ENCODE measurements around the gene C9orf153. TPM values are rescaled to one million over a fixed set of nuclear protein-coding genes. Genes with fewer than 3 reads are reported as not detected.

C9orf153 gene
- polyA plus RNA-seq, 2 of the 4 experiments (the other 2 are of a cell fraction), result 0.06 to 0.08 TPM

GRCh38 chr9:86178503-86178902 is 81.0 kb downstream of the C9orf153 start:
- no peaks in the 10 kb centered on the region for H3K9me3 ChIP-seq
- CTCF ChIA-PET, result no interaction called here
- no peak overlapping the region for H3K4me3 ChIP-seq
- no peak overlapping the region for H3K27ac ChIP-seq
- DNase-seq (ENCODE audit: low read depth in 1 of 2, low spot score in 1 of 2), result no peak
- H3K4me1 ChIP-seq, result peaks cover 25% of the 10 kb centered on the region
- FAIRE-seq, result no peak
- ATAC-seq, result no peak
- 87% methylated on average over 5 of the region's 5 CpGs for WGBS (ENCODE audit: missing lambda C conversion rate)
- TF ChIP-seq HDAC2 (IDR thresholded peaks at IDR 0.05) (no peak), CEBPB (IDR thresholded peaks at IDR 0.05) (no peak), NFE2L2 (conservative IDR thresholded peaks at IDR 0.05; ENCODE audit: low read length) (no peak), PHF8 (IDR thresholded peaks at IDR 0.05; ENCODE audit: borderline replicate concordance, low read depth) (no peak), KDM5A (IDR thresholded peaks at IDR 0.05) (no peak), HEYL (CRISPR knock-in tag; IDR thresholded peaks at IDR 0.05) (no peak), E2F6 (IDR thresholded peaks at IDR 0.05; ENCODE audit: borderline replicate concordance, low read depth) (no peak)
- no peak overlapping the region for H3K4me2 ChIP-seq
- POLR2A ChIA-PET, result no interaction called here

DNA sequence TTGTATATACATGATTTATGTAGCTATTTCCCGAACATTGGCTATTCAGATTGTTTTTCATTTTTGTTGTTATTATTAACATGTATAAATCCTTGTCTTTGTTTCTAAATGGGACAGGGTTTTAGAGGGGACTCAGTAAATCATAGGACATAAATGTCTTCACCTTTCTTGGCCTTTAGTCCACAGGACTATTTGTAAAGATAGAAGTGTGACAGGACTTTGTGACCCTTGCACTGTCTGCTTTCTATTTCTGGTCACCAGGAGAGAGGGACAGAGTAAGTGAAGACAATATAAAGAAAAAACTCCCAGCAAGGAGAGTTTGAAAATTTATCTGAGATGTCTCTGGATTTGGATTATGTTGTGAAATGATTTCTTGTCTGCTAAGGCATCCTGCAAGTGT is 81.5 kb downstream of the C9orf153 start:
- Histone ChIP-seq H3K4me2 (no peak overlapping the region), H3K9me3 (no peaks in the 10 kb centered on the region), H3K4me1 (peaks cover 21% of the 10 kb centered on the region), H3K4me3 (no peak overlapping the region), H3K27ac (no peak overlapping the region)
- ATAC-seq, result no peak
- 45% methylated on average over 1 of the region's 1 CpG for WGBS (ENCODE audit: missing lambda C conversion rate)
- CTCF ChIA-PET, result interaction anchor here (0.6 kb wide), 1 partner anchor 121 kb away, joined by 3 read pairs; no protein-coding TSS in a partner anchor
- POLR2A ChIA-PET, result no interaction called here
- DNase-seq (ENCODE audit: low read depth in 1 of 2, low spot score in 1 of 2), result no peak
- TF ChIP-seq, protein P1, sequence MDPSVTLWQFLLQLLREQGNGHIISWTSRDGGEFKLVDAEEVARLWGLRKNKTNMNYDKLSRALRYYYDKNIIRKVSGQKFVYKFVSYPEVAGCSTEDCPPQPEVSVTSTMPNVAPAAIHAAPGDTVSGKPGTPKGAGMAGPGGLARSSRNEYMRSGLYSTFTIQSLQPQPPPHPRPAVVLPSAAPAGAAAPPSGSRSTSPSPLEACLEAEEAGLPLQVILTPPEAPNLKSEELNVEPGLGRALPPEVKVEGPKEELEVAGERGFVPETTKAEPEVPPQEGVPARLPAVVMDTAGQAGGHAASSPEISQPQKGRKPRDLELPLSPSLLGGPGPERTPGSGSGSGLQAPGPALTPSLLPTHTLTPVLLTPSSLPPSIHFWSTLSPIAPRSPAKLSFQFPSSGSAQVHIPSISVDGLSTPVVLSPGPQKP (IDR thresholded peaks at IDR 0.05; ENCODE audit: low read depth, low read length), result no peak
- TF ChIP-seq POLR2AphosphoS2 (conservative IDR thresholded peaks at IDR 0.05; ENCODE audit: low read length), result no peak
- TF ChIP-seq JUN (IDR thresholded peaks at IDR 0.05), result no peak
- no peak for TF ChIP-seq ESRRA (IDR thresholded peaks at IDR 0.05; ENCODE audit: borderline replicate concordance, low read length)
- TF ChIP-seq ZC3H11A (IDR thresholded peaks at IDR 0.05), result no peak
- no peak for TF ChIP-seq ZFP36 (IDR thresholded peaks at IDR 0.05; ENCODE audit: borderline replicate concordance, partially characterized antibody)
- no peak for TF ChIP-seq BCL3 (IDR thresholded peaks at IDR 0.05)
- TF ChIP-seq HOXB13 (CRISPR knock-in tag; IDR thresholded peaks at IDR 0.05; ENCODE audit: low read depth), result no peak
- FAIRE-seq, result no peak

DNA sequence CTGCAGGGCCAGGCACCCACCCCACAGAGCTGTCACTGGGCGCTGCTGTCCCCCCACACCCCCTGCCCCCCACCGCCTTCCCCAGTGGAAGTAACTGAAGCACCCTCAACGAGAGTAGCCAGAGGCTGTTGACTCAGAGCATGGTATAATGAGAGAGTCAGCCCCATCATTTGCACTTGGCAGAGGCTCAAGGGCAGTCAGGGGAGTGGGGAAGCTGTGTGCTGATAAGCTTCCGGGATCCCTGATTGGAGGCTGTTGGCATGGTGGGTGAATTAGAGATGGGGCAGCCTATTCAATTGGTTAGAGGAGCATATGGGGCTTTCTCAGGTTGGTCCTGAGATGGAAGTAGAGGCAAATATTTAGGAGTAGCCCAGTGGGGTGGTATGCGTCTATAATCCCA is 83.0 kb downstream of the C9orf153 start:
- Histone ChIP-seq H3K4me3 (no peak overlapping the region), H3K4me2 (peak overlapping the region; percentile 33; the same call in 2 of the 3 replicates), H3K9me3 (no peaks in the 10 kb centered on the region), H3K4me1 (peaks cover 12% of the 10 kb centered on the region), H3K27ac (peak overlapping the region in 1 of 2 experiments; percentile 46; a peak in 1 of 6 replicates)
- peak in 1 of 2 experiments; percentile 15 for DNase-seq (ENCODE audit: low read depth in 1 of 2, low spot score in 1 of 2)
- POLR2A ChIA-PET, result no interaction called here
- CTCF ChIA-PET, result interaction anchor here (0.5 to 2.4 kb wide), 5 partner anchors 8 to 53 kb away, joined by 3 to 9 read pairs (median 4); no protein-coding TSS in a partner anchor
- FAIRE-seq, result no peak
- ATAC-seq, result peak in 1 of 2 experiments; percentile 65; a peak in 2 of 6 replicates
- 80% methylated on average over 2 of the region's 5 CpGs for WGBS (ENCODE audit: missing lambda C conversion rate)
- TF ChIP-seq MAX (IDR thresholded peaks at IDR 0.05), result no peak
- TF ChIP-seq HOXB13 (CRISPR knock-in tag; IDR thresholded peaks at IDR 0.05; ENCODE audit: low read depth), result no peak
- TF ChIP-seq RCOR1 (IDR thresholded peaks at IDR 0.05; ENCODE audit: low read depth, low read length), result no peak
- no peak for TF ChIP-seq FOSB (CRISPR knock-in tag; IDR thresholded peaks at IDR 0.05)
- TF ChIP-seq KDM1A (IDR thresholded peaks at IDR 0.05; ENCODE audit: low read depth), result no peak
- TF ChIP-seq JUN (IDR thresholded peaks at IDR 0.05), result no peak
- no peak for TF ChIP-seq SREBF2 (IDR thresholded peaks at IDR 0.05)
- TF ChIP-seq, protein P2, sequence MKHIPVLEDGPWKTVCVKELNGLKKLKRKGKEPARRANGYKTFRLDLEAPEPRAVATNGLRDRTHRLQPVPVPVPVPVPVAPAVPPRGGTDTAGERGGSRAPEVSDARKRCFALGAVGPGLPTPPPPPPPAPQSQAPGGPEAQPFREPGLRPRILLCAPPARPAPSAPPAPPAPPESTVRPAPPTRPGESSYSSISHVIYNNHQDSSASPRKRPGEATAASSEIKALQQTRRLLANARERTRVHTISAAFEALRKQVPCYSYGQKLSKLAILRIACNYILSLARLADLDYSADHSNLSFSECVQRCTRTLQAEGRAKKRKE (CRISPR knock-in tag; IDR thresholded peaks at IDR 0.05; ENCODE audit: low read depth), result no peak
- TF ChIP-seq GATA3 (IDR thresholded peaks at IDR 0.05; ENCODE audit: borderline replicate concordance), result no peak
- TF ChIP-seq ZC3H11A (IDR thresholded peaks at IDR 0.05), result no peak
- TF ChIP-seq, protein P3, sequence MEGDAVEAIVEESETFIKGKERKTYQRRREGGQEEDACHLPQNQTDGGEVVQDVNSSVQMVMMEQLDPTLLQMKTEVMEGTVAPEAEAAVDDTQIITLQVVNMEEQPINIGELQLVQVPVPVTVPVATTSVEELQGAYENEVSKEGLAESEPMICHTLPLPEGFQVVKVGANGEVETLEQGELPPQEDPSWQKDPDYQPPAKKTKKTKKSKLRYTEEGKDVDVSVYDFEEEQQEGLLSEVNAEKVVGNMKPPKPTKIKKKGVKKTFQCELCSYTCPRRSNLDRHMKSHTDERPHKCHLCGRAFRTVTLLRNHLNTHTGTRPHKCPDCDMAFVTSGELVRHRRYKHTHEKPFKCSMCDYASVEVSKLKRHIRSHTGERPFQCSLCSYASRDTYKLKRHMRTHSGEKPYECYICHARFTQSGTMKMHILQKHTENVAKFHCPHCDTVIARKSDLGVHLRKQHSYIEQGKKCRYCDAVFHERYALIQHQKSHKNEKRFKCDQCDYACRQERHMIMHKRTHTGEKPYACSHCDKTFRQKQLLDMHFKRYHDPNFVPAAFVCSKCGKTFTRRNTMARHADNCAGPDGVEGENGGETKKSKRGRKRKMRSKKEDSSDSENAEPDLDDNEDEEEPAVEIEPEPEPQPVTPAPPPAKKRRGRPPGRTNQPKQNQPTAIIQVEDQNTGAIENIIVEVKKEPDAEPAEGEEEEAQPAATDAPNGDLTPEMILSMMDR (IDR thresholded peaks at IDR 0.05), result no peak
